ENCODE results near the gene APCDD1L.

- TF ChIP-seq, protein P1, sequence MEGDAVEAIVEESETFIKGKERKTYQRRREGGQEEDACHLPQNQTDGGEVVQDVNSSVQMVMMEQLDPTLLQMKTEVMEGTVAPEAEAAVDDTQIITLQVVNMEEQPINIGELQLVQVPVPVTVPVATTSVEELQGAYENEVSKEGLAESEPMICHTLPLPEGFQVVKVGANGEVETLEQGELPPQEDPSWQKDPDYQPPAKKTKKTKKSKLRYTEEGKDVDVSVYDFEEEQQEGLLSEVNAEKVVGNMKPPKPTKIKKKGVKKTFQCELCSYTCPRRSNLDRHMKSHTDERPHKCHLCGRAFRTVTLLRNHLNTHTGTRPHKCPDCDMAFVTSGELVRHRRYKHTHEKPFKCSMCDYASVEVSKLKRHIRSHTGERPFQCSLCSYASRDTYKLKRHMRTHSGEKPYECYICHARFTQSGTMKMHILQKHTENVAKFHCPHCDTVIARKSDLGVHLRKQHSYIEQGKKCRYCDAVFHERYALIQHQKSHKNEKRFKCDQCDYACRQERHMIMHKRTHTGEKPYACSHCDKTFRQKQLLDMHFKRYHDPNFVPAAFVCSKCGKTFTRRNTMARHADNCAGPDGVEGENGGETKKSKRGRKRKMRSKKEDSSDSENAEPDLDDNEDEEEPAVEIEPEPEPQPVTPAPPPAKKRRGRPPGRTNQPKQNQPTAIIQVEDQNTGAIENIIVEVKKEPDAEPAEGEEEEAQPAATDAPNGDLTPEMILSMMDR (IDR thresholded peaks at IDR 0.05) = no peak
- no peak for TF ChIP-seq POLR2A (IDR thresholded peaks at IDR 0.05)
These were observed 85.9 kb downstream of the APCDD1L start for GRCh38 chr20:58429303-58429702.

Measured in esophagus squamous epithelium (tissue), 4 donors.